IMR-90 (cell line): ENCODE results near the gene BCL2L11. TPM values are rescaled to one million over a fixed set of nuclear protein-coding genes. Genes with fewer than 3 reads are reported as not detected.

Source experiments
- ATAC-seq: fragments of 200-7000 bp; cut with Tn5 transposase; 2 replicates; pipeline ENCODE4 v1.9.1; 2020; ENCODE audit warnings: low read depth, mild to moderate bottlenecking, moderate library complexity
- BruUV-seq: library from RNA; stranded (reverse); fragments of 400-500 nt; replicated peaks from 2 replicates; lab custom pipeline; 2021; lab: Mats Ljungman, UMichigan
- CTCF ChIA-PET: fragments of 300-600 bp; formaldehyde crosslinking; extraction: SDS; loops from one replicate; lab custom pipeline; 2021; ENCODE audit warnings: antibody characterized with exemption; lab: Yijun Ruan, JAX
- POLR2A ChIA-PET: fragments of 300-600 bp; sonication (Branson Sonifier 250); formaldehyde crosslinking; loops from one replicate; lab custom pipeline; 2022; ENCODE audit warnings: antibody characterized with exemption; ENCODE audit not compliant: unreplicated experiment; lab: Charles Lee
- DNase-seq: peaks from one replicate; pipeline ENCODE4 v3.0.0; 2013
- H2AFZ ChIP-seq: replicated peaks from 2 replicates; pipeline ENCODE3; 2013; ENCODE audit warnings: low read length, mild to moderate bottlenecking; ENCODE audit not compliant: poor library complexity
- H2AK5ac ChIP-seq: 2 replicates; pipeline ENCODE4 v1.6.1; 2013; ENCODE audit warnings: low read depth, low read length, inconsistent platforms
- H2AK9ac ChIP-seq: replicated peaks from 2 replicates; pipeline ENCODE3; 2013; ENCODE audit warnings: mild to moderate bottlenecking, low read depth, low read length, moderate library complexity; ENCODE audit not compliant: poor library complexity
- H2BK120ac ChIP-seq: 2 replicates; pipeline ENCODE4 v1.6.1; 2013; ENCODE audit warnings: low read depth, low read length, inconsistent platforms
- H2BK15ac ChIP-seq: 3 replicates; pipeline ENCODE4 v1.6.1; 2013; ENCODE audit warnings: low read depth, low read length, inconsistent platforms
- H2BK20ac ChIP-seq: 2 replicates; pipeline ENCODE4 v1.6.1; 2013; ENCODE audit warnings: low read depth, mild to moderate bottlenecking, inconsistent platforms, low read length, moderate library complexity
- H2BK5ac ChIP-seq: 2 replicates; pipeline ENCODE4 v1.6.1; 2013; ENCODE audit warnings: mild to moderate bottlenecking, low read depth, low read length, inconsistent platforms; ENCODE audit not compliant: poor library complexity, severe bottlenecking
- H3K14ac ChIP-seq: replicated peaks from 2 replicates; pipeline ENCODE4 v1.6.1; 2013; ENCODE audit warnings: low read depth, low read length, inconsistent platforms
- H3K18ac ChIP-seq: 2 replicates; pipeline ENCODE4 v1.6.1; 2013; ENCODE audit warnings: low read depth, low read length, control low read depth
- H3K23ac ChIP-seq: 2 replicates; pipeline ENCODE4 v1.6.1; 2013; ENCODE audit warnings: low read depth, low read length, inconsistent platforms
- H3K27ac ChIP-seq: 2 replicates; pipeline ENCODE4 v1.5.1; 2013; ENCODE audit warnings: mild to moderate bottlenecking, control low read depth, low read length; ENCODE audit not compliant: insufficient read depth
- H3K27me3 ChIP-seq: 2 replicates; pipeline ENCODE4 v1.6.1; 2013; ENCODE audit warnings: low read length; ENCODE audit not compliant: control insufficient read depth, insufficient read depth
- H3K36me3 ChIP-seq: 2 replicates; pipeline ENCODE4 v1.6.1; 2013; ENCODE audit warnings: low read length, mixed read lengths; ENCODE audit not compliant: control insufficient read depth, insufficient read depth
- H3K4ac ChIP-seq: 2 replicates; pipeline ENCODE4 v1.6.1; 2013; ENCODE audit warnings: low read depth, low read length, inconsistent platforms
- H3K4me1 ChIP-seq: 2 replicates; pipeline ENCODE4 v1.6.1; 2013; ENCODE audit warnings: low read length, mixed read lengths; ENCODE audit not compliant: control insufficient read depth, insufficient read depth
- H3K4me2 ChIP-seq: 2 replicates; pipeline ENCODE4 v1.6.1; 2013; ENCODE audit warnings: low read depth, mild to moderate bottlenecking, control low read depth, low read length, moderate library complexity
- H3K4me3 ChIP-seq: 2 replicates; pipeline ENCODE4 v1.5.1; 2013; ENCODE audit warnings: low read depth, mild to moderate bottlenecking, control low read depth, low read length, moderate library complexity; ENCODE audit not compliant: insufficient read depth
- H3K56ac ChIP-seq: 2 replicates; pipeline ENCODE4 v1.6.1; 2013; ENCODE audit warnings: low read length, inconsistent platforms; ENCODE audit not compliant: insufficient read depth; ENCODE audit errors: extremely low read depth
- H3K79me1 ChIP-seq, 2 experiments: 2 replicates each; pipeline ENCODE4 v1.6.1; 2013; ENCODE audit warnings: low read length in 2 of 2, inconsistent platforms in 1 of 2, low read depth in 1 of 2
- H3K9ac ChIP-seq: 2 replicates; pipeline ENCODE4 v1.6.1; 2013; ENCODE audit warnings: low read depth, low read length, control low read depth
- H3K9me1 ChIP-seq: 2 replicates; pipeline ENCODE4 v1.6.1; 2013; ENCODE audit warnings: low read length, inconsistent platforms; ENCODE audit not compliant: insufficient read depth
- H3K9me3 ChIP-seq: 2 replicates; pipeline ENCODE4 v1.6.1; 2013; ENCODE audit warnings: low read length; ENCODE audit not compliant: control insufficient read depth, insufficient read depth
- H4K20me1 ChIP-seq: 2 replicates; pipeline ENCODE4 v1.6.1; 2013; ENCODE audit warnings: low read length, inconsistent platforms; ENCODE audit not compliant: insufficient read depth
- H4K5ac ChIP-seq: 2 replicates; pipeline ENCODE4 v1.6.1; 2013; ENCODE audit warnings: mild to moderate bottlenecking, low read depth, low read length, control low read depth
- H4K8ac ChIP-seq, 2 experiments: 2 replicates each; pipeline ENCODE4 v1.6.1; 2013; ENCODE audit warnings: low read depth in 2 of 2, low read length in 2 of 2, control low read depth in 1 of 2, inconsistent platforms in 1 of 2
- H4K91ac ChIP-seq: 2 replicates; pipeline ENCODE4 v1.6.1; 2013; ENCODE audit warnings: low read depth, low read length, inconsistent platforms; ENCODE audit not compliant: insufficient read depth
- BHLHE40 ChIP-seq: fragments of 150-350 bp; IDR thresholded peaks from 2 replicates; pipeline ENCODE4 v1.6.1; 2016; ENCODE audit warnings: mild to moderate bottlenecking, low read depth, low read length
- CEBPB ChIP-seq: IDR thresholded peaks from 2 replicates; pipeline ENCODE4 v1.6.1; 2012; ENCODE audit warnings: low read depth, low read length, improper control_type of control experiment
- CHD1 ChIP-seq: IDR thresholded peaks from 2 replicates; pipeline ENCODE4 v1.6.1; 2012; ENCODE audit warnings: low read depth, low read length, improper control_type of control experiment
- ELK1 ChIP-seq: fragments of 150-350 bp; IDR thresholded peaks from 2 replicates; pipeline ENCODE4 v1.6.1; 2016; ENCODE audit warnings: low read depth, mild to moderate bottlenecking, low read length, moderate library complexity, borderline replicate concordance
- FOS ChIP-seq: fragments of 150-350 bp; IDR thresholded peaks from 2 replicates; pipeline ENCODE4 v1.6.1; 2016; ENCODE audit warnings: low read depth, low read length
- MAFK ChIP-seq: IDR thresholded peaks from 2 replicates; pipeline ENCODE4 v1.6.1; 2012; ENCODE audit warnings: low read depth, low read length, improper control_type of control experiment
- MAZ ChIP-seq: IDR thresholded peaks from 2 replicates; pipeline ENCODE4 v1.6.1; 2012; ENCODE audit warnings: low read depth, mild to moderate bottlenecking, low read length, improper control_type of control experiment, moderate library complexity, borderline replicate concordance
- MXI1 ChIP-seq: IDR thresholded peaks from 2 replicates; pipeline ENCODE4 v1.6.1; 2012; ENCODE audit warnings: low read depth, mild to moderate bottlenecking, low read length, moderate library complexity, borderline replicate concordance
- NFE2L2 ChIP-seq: fragments of 150-350 bp; IDR thresholded peaks from 2 replicates; pipeline ENCODE4 v1.6.1; 2016; ENCODE audit warnings: low read depth, mild to moderate bottlenecking, low read length
- RFX5 ChIP-seq: IDR thresholded peaks from 2 replicates; pipeline ENCODE4 v1.8.0; 2012; ENCODE audit warnings: low read depth, mild to moderate bottlenecking, low read length, moderate library complexity
- SMC3 ChIP-seq: fragments of 150-350 bp; IDR thresholded peaks from 2 replicates; pipeline ENCODE4 v1.6.1; 2016; ENCODE audit warnings: low read depth, mild to moderate bottlenecking, antibody characterized with exemption, low read length, moderate library complexity
- WGBS, 2 experiments: methylation state at CpG; one replicate each; pipeline versions ENCODE4 v1.1.5 to v1.1.7; 2013; ENCODE audit warnings: missing lambda C conversion rate in 2 of 2; ENCODE audit not compliant: insufficient read length in 1 of 2; ENCODE audit errors: extremely low coverage in 2 of 2; 5-methylcytosine and 5-hydroxymethylcytosine counted together
- dilution Hi-C: fragments of 300-500 bp; cut with HindIII; formaldehyde crosslinking; loops from one replicate; pipeline ENCODE4 v1.14.3; 2018; ENCODE audit warnings: low sequenced_read_pairs; ENCODE audit not compliant: unreplicated experiment
- in situ Hi-C: fragments of 300-500 bp; cut with MboI; formaldehyde crosslinking; loops from 3 replicates; pipeline ENCODE4 v1.14.3; 2019; ENCODE audit warnings: low sequenced_read_pairs, inconsistent platforms, mixed read lengths
- intact Hi-C: fragments of 100-400 bp; cut with micrococcal nuclease; formaldehyde crosslinking; loops from 2 replicates; pipeline ENCODE4 v1.10.0; 2022
- polyA plus RNA-seq, 3 experiments: library from polyadenylated mRNA; depleted of rRNA; stranded (reverse); fragments of >200 nt; gene quantifications; 2 replicates each; pipeline ENCODE4 v1.2.3, GENCODE V29; 2012; ENCODE audit warnings: low replicate concordance in 1 of 3
- total RNA-seq: library from RNA; depleted of rRNA; stranded (reverse); fragments of >200 nt; gene quantifications from 2 replicates; pipeline ENCODE4 v1.2.3, GENCODE V29; 2012
- TF ChIP-seq, protein P1 (sequence below): fragments of 150-350 bp; IDR thresholded peaks from 2 replicates; pipeline ENCODE4 v1.6.1; 2017; ENCODE audit warnings: mild to moderate bottlenecking, antibody characterized with exemption, low read length, low read depth

The BCL2L11 gene
- total and polyA plus RNA-seq, 2 of the 4 experiments (the other 2 are of a cell fraction) = 1.1 to 1.7 TPM

DNA sequence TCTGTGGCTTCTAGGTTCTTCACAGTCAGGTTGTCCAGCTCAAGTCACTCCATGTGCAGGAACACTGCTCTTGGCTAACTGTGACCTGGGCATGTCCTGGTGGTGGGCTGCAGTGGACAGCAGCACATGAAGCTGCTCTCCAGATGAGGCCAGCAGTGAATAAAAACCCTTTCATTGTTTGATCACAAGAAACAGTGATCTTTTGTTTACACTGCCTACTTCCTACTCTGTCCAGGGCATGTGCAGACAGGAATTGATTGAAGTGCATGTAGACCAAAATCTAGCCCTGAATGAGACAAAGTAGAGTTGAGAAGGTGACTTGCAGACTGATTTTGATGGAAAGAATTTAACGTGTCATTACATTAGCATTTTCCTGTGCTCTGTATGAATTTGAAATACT lies 34.9 kb downstream of the BCL2L11 start:
- no peak overlapping the region for H2BK5ac ChIP-seq
- H3K9me1 ChIP-seq = peaks cover 13% of the 10 kb centered on the region; the same call in 1 of the 2 replicates
- dilution Hi-C loops (no loop called here), in situ Hi-C loops (no loop called here), intact Hi-C loops (no loop called here)
- H3K79me1 ChIP-seq = no peaks in the 10 kb centered on the region
- H3K4me2 ChIP-seq = no peak overlapping the region
- no peak overlapping the region for H2BK20ac ChIP-seq
- no peak overlapping the region for H2BK120ac ChIP-seq
- no peak overlapping the region for H4K8ac ChIP-seq
- peaks cover 8% of the 10 kb centered on the region; the same call in 1 of the 2 replicates for H3K4me1 ChIP-seq
- no peak overlapping the region for H4K91ac ChIP-seq
- WGBS, 2 experiments = no CpG with 5 or more reads among the region's 1 CpG
- H4K20me1 ChIP-seq = peaks cover 11% of the 10 kb centered on the region
- H3K14ac ChIP-seq = no peak overlapping the region
- no TSS peak for BruUV-seq
- no peak overlapping the region for H3K56ac ChIP-seq
- ChIA-PET CTCF (no interaction called here), POLR2A (no interaction called here)
- no peak overlapping the region for H3K4me3 ChIP-seq
- no peak for TF ChIP-seq ELK1
- no peak for TF ChIP-seq BHLHE40
- no peak for TF ChIP-seq SMC3
- TF ChIP-seq MAZ = no peak
- TF ChIP-seq CEBPB = no peak
- no peak for TF ChIP-seq FOS
- TF ChIP-seq, protein P1, sequence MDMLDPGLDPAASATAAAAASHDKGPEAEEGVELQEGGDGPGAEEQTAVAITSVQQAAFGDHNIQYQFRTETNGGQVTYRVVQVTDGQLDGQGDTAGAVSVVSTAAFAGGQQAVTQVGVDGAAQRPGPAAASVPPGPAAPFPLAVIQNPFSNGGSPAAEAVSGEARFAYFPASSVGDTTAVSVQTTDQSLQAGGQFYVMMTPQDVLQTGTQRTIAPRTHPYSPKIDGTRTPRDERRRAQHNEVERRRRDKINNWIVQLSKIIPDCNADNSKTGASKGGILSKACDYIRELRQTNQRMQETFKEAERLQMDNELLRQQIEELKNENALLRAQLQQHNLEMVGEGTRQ = no peak
- TF ChIP-seq RFX5 = no peak
- no peak for TF ChIP-seq NFE2L2
- TF ChIP-seq MXI1 = no peak
- TF ChIP-seq CHD1 = no peak
- TF ChIP-seq MAFK = no peak
- no peak overlapping the region for H4K5ac ChIP-seq
- H3K9ac ChIP-seq = no peak overlapping the region
- no peak overlapping the region for H2BK15ac ChIP-seq
- H2AK9ac ChIP-seq = peak overlapping the region; percentile 7
- H2AFZ ChIP-seq = no peak overlapping the region
- no peak overlapping the region for H2AK5ac ChIP-seq
- no peak overlapping the region for H3K18ac ChIP-seq
- no peak overlapping the region for H3K27ac ChIP-seq
- DNase-seq (peak; percentile 12), ATAC-seq (no peak; the same call in 1 of the 2 replicates)
- H3K9me3 ChIP-seq = no peaks in the 10 kb centered on the region
- peaks cover 4% of the 10 kb centered on the region; the same call in 1 of the 2 replicates for H3K27me3 ChIP-seq
- peaks cover 14% of the 10 kb centered on the region for H3K36me3 ChIP-seq
- H3K23ac ChIP-seq = no peak overlapping the region
- no peak overlapping the region for H3K4ac ChIP-seq
